A673 (cell line): ENCODE results near the gene TAF7L. TPM values are rescaled to one million over a fixed set of nuclear protein-coding genes. Genes with fewer than 3 reads are reported as not detected.
"Not testable (repeated sequence)": the region's sequence is repeated elsewhere in the genome, so short reads cannot be mapped to it uniquely, and the experiment has no call there.

Experiments
- BruUV-seq: library from RNA; stranded (reverse); fragments of 400-500 nt; replicated peaks from 2 replicates; lab custom pipeline; 2021; lab: Mats Ljungman, UMichigan
- CTCF ChIA-PET: fragments of 300-600 bp; sonication (Branson Sonifier 250); formaldehyde crosslinking; loops from one replicate; lab custom pipeline; 2022; ENCODE audit warnings: antibody characterized with exemption; lab: Charles Lee
- POLR2A ChIA-PET: fragments of 300-600 bp; sonication (Branson Sonifier 250); formaldehyde crosslinking; loops from one replicate; lab custom pipeline; 2022; ENCODE audit warnings: antibody characterized with exemption; ENCODE audit not compliant: low non-redundant PET; lab: Charles Lee
- DNase-seq: peaks from one replicate; pipeline ENCODE4 v3.0.0-alpha.2; 2015; ENCODE audit warnings: low spot score
- H3K27ac ChIP-seq: fragments of 200-600 bp; sonication (generic); 2 replicates; pipeline ENCODE4 v1.5.1; 2016; ENCODE audit warnings: mixed run types, low read depth, mild to moderate bottlenecking, mixed read lengths, antibody characterized with exemption, low read length; ENCODE audit not compliant: poor library complexity, severe bottlenecking
- H3K27me3 ChIP-seq: fragments of 200-600 bp; sonication (generic); replicated peaks from 2 replicates; pipeline ENCODE4 v1.6.1; 2017; ENCODE audit warnings: mixed run types, low read depth, mild to moderate bottlenecking, mixed read lengths, antibody characterized with exemption, low read length; ENCODE audit not compliant: insufficient read depth, poor library complexity
- H3K36me3 ChIP-seq: fragments of 200-600 bp; sonication (generic); 2 replicates; pipeline ENCODE4 v1.6.1; 2016; ENCODE audit warnings: mixed run types, mild to moderate bottlenecking, mixed read lengths, antibody characterized with exemption, low read length; ENCODE audit not compliant: insufficient read depth, poor library complexity, severe bottlenecking
- H3K4me1 ChIP-seq: fragments of 200-600 bp; sonication (generic); 2 replicates; pipeline ENCODE4 v1.6.1; 2017; ENCODE audit warnings: mixed run types, mild to moderate bottlenecking, mixed read lengths, antibody characterized with exemption, low read length; ENCODE audit not compliant: insufficient read depth, poor library complexity, severe bottlenecking
- H3K4me3 ChIP-seq: fragments of 200-600 bp; sonication (generic); 2 replicates; pipeline ENCODE4 v1.5.1; 2016; ENCODE audit warnings: low read depth, mixed run types, mild to moderate bottlenecking, mixed read lengths, low read length; ENCODE audit not compliant: poor library complexity, severe bottlenecking
- H3K9me3 ChIP-seq: fragments of 200-600 bp; sonication (generic); 2 replicates; pipeline ENCODE4 v1.6.1; 2016; ENCODE audit warnings: mixed run types, low read depth, mild to moderate bottlenecking, mixed read lengths, antibody characterized with exemption, low read length; ENCODE audit not compliant: poor library complexity, severe bottlenecking
- CTCF ChIP-seq: fragments of 300-800, 200-600 bp; sonication (generic); conservative IDR thresholded peaks from 2 replicates; pipeline ENCODE4 v1.5.1; 2017; ENCODE audit warnings: low read depth, mild to moderate bottlenecking, antibody characterized with exemption, low read length, moderate library complexity, mixed read lengths
- EZH2 ChIP-seq: fragments of 200-600 bp; sonication (generic); IDR thresholded peaks from 2 replicates; pipeline ENCODE4 v1.6.1; 2017; ENCODE audit warnings: borderline replicate concordance, low read depth, mild to moderate bottlenecking, mixed read lengths, antibody characterized with exemption, low read length; ENCODE audit not compliant: poor library complexity, severe bottlenecking
- intact Hi-C: fragments of 100-400 bp; cut with micrococcal nuclease; formaldehyde crosslinking; loops from one replicate; pipeline ENCODE4 v1.10.0; 2022; ENCODE audit not compliant: unreplicated experiment
- total RNA-seq: library from RNA; stranded (reverse); gene quantifications from 2 replicates; pipeline ENCODE4 v1.2.3, GENCODE V29; 2021

The TAF7L gene
- total RNA-seq, 1 experiment from 2014 or later = 0.88 TPM

DNA sequence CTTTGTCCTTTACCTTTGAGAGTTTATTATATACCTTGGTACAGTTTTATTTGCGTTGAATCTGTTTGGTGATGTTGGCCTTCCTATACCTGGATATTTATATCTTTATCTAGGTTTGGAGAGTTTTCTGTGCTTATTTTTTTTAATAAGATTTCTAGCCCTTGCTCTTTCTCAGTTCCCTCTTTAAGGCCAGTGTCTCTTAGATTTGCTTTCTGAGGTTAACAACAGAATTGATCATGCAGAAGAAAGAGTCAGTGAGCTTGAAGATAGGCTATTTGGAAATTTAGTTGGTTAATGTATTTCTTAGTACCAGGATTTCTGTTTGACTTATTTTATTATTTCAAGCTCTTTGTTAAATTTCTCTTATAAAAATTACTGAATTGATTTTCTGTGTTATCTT lies 12.7 kb upstream of the TAF7L start:
- Histone ChIP-seq H3K4me1 (no peaks in the 10 kb centered on the region), H3K36me3 (no peaks in the 10 kb centered on the region), H3K27me3 (no peaks in the 10 kb centered on the region), H3K27ac (no peak overlapping the region), H3K4me3 (no peak overlapping the region), H3K9me3 (no peaks in the 10 kb centered on the region)
- no TSS peak for BruUV-seq
- CTCF ChIA-PET = no interaction called here
- no peak for DNase-seq
- intact Hi-C loops = no loop called here
- POLR2A ChIA-PET = no interaction called here
- TF ChIP-seq CTCF (no peak), EZH2 (no peak)

DNA sequence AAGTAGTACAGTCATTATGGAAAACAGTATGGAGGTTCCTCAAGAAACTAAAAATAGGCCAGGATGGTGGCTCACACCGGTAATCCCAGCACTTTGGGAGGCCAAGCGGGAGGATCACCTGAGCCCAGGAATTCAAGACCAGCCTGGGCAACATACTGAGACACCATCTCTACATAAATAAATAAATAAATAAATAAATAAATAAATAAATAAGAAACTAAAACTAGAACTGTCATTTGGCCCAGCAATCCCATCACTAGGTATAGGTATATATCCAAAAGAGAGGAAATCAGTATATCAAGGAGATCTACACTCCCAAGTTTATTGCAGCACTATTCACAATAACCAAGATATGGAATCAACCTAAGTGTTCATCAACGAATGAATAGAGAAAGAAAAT lies 4.5 kb upstream of the TAF7L start:
- POLR2A ChIA-PET, CTCF ChIA-PET, H3K4me1 ChIP-seq, H3K27ac ChIP-seq, H3K9me3 ChIP-seq, H3K27me3 ChIP-seq, H3K4me3 ChIP-seq, H3K36me3 ChIP-seq, DNase-seq, intact Hi-C loops, BruUV-seq: not testable (repeated sequence)

DNA sequence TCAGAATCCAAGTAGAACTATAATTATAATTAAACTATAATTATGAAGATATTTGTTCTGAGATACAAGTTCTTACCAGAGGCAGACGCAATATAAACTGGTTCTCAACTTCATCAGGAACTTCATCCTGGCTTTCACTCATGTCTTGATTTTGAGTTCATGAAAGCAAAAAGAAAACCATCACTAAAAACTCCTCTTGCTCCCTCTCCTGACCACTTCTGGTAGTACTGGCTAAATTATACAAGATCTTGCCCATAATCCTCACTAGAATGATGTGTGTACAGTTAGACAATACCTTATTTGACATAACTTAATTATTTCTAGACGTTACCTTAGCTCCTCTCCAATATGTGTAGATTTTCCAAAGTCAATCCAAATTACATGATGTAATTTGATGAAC lies 3.7 kb downstream of the TAF7L start:
- intact Hi-C loops = loop anchor here (5.0 kb wide), 2 partner anchors 390 to 615 kb away; no protein-coding TSS in a partner anchor
- H3K4me3 ChIP-seq = no peak overlapping the region
- no peak overlapping the region for H3K27ac ChIP-seq
- peak; percentile 58 for DNase-seq
- ChIA-PET POLR2A (no interaction called here), CTCF (no interaction called here)
- no peaks in the 10 kb centered on the region for H3K9me3 ChIP-seq
- H3K36me3 ChIP-seq = no peaks in the 10 kb centered on the region
- no peaks in the 10 kb centered on the region for H3K27me3 ChIP-seq
- TF ChIP-seq CTCF (peak; percentile 68), EZH2 (no peak)
- no peaks in the 10 kb centered on the region for H3K4me1 ChIP-seq
- BruUV-seq = no TSS peak

DNA sequence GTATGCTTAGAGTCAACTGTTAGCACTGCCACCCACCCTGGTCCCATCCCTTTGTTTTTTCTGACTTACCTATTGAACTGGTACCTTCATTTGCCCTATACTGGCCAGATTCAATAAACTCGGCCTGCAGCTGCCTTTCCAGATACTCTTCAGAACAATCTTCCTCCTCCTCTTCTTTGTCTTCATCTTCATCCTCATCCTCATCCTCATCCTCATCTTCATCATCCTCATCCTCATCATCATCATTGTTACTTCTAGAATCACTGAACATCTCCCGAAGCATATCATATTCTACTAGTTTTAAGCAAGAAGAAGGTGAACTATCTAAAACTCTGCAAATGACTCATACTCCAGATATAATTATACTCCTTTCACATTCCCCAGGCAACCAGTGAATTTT lies 14.9 kb downstream of the TAF7L start:
- POLR2A ChIA-PET = no interaction called here

More for the DNA sequence above, 14.9 kb downstream of the TAF7L start:
- intact Hi-C loops = no loop called here
- H3K4me1 ChIP-seq = no peaks in the 10 kb centered on the region
- BruUV-seq = no TSS peak
- H3K27me3 ChIP-seq = no peaks in the 10 kb centered on the region
- H3K9me3 ChIP-seq = no peaks in the 10 kb centered on the region
- no peak for DNase-seq
- TF ChIP-seq EZH2 = no peak
- TF ChIP-seq CTCF = no peak
- no peak overlapping the region for H3K4me3 ChIP-seq
- H3K36me3 ChIP-seq = no peaks in the 10 kb centered on the region
- no peak overlapping the region for H3K27ac ChIP-seq
- CTCF ChIA-PET = no interaction called here
